SK-N-SH treated with all-trans-retinoic acid at 6 μM for 48 hours (cell line): ENCODE results near the gene CCR4.
A peak's percentile ranks its signal among the peaks of the same experiment; 100 is the strongest.
"Not testable (repeated sequence)": the region's sequence is repeated elsewhere in the genome, so short reads cannot be mapped to it uniquely, and the experiment has no call there.

Experiments used
- ATAC-seq: fragments of 200-7000 bp; cut with Tn5 transposase; 3 replicates; pipeline ENCODE4 v1.9.1; 2020; ENCODE audit warnings: mild to moderate bottlenecking, moderate library complexity
- BACH2 ChIP-seq: fragments of 250-450 bp; sonication (Bioruptor Pico); IDR thresholded peaks from 2 replicates; pipeline ENCODE4 v1.9.0; 2021; ENCODE audit warnings: mild to moderate bottlenecking, borderline replicate concordance
- CSDC2 ChIP-seq: fragments of 250-450 bp; sonication (Bioruptor Pico); IDR thresholded peaks from 2 replicates; pipeline ENCODE4 v1.5.0; 2020; ENCODE audit warnings: mild to moderate bottlenecking, moderate library complexity
- ESRRG ChIP-seq: fragments of 250-450 bp; sonication (Bioruptor Pico); IDR thresholded peaks from 2 replicates; pipeline ENCODE4 v1.6.1; 2021; ENCODE audit warnings: mild to moderate bottlenecking
- ISL1 ChIP-seq: fragments of 250-450 bp; sonication (Bioruptor Pico); IDR thresholded peaks from 2 replicates; pipeline ENCODE4 v2.1.2; 2022; ENCODE audit warnings: mild to moderate bottlenecking, moderate library complexity
- OSR1 ChIP-seq: fragments of 250-450 bp; sonication (Bioruptor Pico); IDR thresholded peaks from 2 replicates; pipeline ENCODE4 v1.8.0; 2022; ENCODE audit warnings: moderate library complexity, mild to moderate bottlenecking, inconsistent platforms
- PPARA ChIP-seq: fragments of 250-450 bp; sonication (Bioruptor Pico); IDR thresholded peaks from 2 replicates; pipeline ENCODE4 v1.5.0; 2020; ENCODE audit warnings: mild to moderate bottlenecking, borderline replicate concordance
- RARB ChIP-seq: fragments of 250-450 bp; sonication (Bioruptor Pico); IDR thresholded peaks from 2 replicates; pipeline ENCODE4 v1.8.0; 2021; ENCODE audit warnings: mild to moderate bottlenecking, moderate library complexity
- SNAI2 ChIP-seq: fragments of 250-450 bp; sonication (Bioruptor Pico); IDR thresholded peaks from 2 replicates; pipeline ENCODE4 v1.5.0; 2020; ENCODE audit warnings: mild to moderate bottlenecking, moderate library complexity
- TCF4 ChIP-seq: fragments of 250-450 bp; sonication (Bioruptor Pico); IDR thresholded peaks from 2 replicates; pipeline ENCODE4 v1.8.0; 2021; ENCODE audit warnings: mild to moderate bottlenecking, moderate library complexity, borderline replicate concordance
- TOX ChIP-seq: fragments of 250-450 bp; sonication (Bioruptor Pico); IDR thresholded peaks from 2 replicates; pipeline ENCODE4 v1.8.0; 2021; ENCODE audit warnings: mild to moderate bottlenecking, moderate library complexity, borderline replicate concordance
- ZC3H10 ChIP-seq: fragments of 250-450 bp; sonication (Bioruptor Pico); IDR thresholded peaks from 2 replicates; pipeline ENCODE4 v1.5.1; 2021; ENCODE audit warnings: mild to moderate bottlenecking, moderate library complexity
- ZFP3 ChIP-seq: fragments of 250-450 bp; sonication (Bioruptor Pico); IDR thresholded peaks from 2 replicates; pipeline ENCODE4 v1.5.0; 2020; ENCODE audit warnings: mild to moderate bottlenecking, moderate library complexity
- ZFP30 ChIP-seq: fragments of 450-650 bp; formaldehyde crosslinking; IDR thresholded peaks from 2 replicates; pipeline ENCODE4 v1.5.0; 2022; ENCODE audit warnings: mild to moderate bottlenecking, moderate library complexity
- ZNF565 ChIP-seq: fragments of 450-650 bp; formaldehyde crosslinking; conservative IDR thresholded peaks from 2 replicates; pipeline ENCODE4 v1.5.0; 2020; ENCODE audit warnings: low read depth, mild to moderate bottlenecking, moderate library complexity
- ZNF70 ChIP-seq: fragments of 450-650 bp; formaldehyde crosslinking; IDR thresholded peaks from 2 replicates; pipeline ENCODE4 v1.5.0; 2020; ENCODE audit warnings: mild to moderate bottlenecking, moderate library complexity
- ZNF8 ChIP-seq: fragments of 450-650 bp; formaldehyde crosslinking; IDR thresholded peaks from 2 replicates; pipeline ENCODE4 v1.5.0; 2020; ENCODE audit warnings: mild to moderate bottlenecking, moderate library complexity
- TF ChIP-seq, protein P1 (sequence below): fragments of 250-450 bp; sonication (Bioruptor Pico); IDR thresholded peaks from 2 replicates; pipeline ENCODE4 v1.5.1; 2020; ENCODE audit warnings: low read depth, mild to moderate bottlenecking, moderate library complexity
- TF ChIP-seq, protein P2 (sequence below): fragments of 250-450 bp; sonication (Bioruptor Pico); IDR thresholded peaks from 2 replicates; pipeline ENCODE4 v1.8.0; 2020; ENCODE audit warnings: mild to moderate bottlenecking, moderate library complexity, borderline replicate concordance
- TF ChIP-seq, protein P3 (sequence below): fragments of 250-450 bp; sonication (Bioruptor Pico); IDR thresholded peaks from 2 replicates; pipeline ENCODE4 v1.5.0; 2020; ENCODE audit warnings: mild to moderate bottlenecking, moderate library complexity
- TF ChIP-seq, protein P4 (sequence below): fragments of 250-450 bp; sonication (Bioruptor Pico); IDR thresholded peaks from 2 replicates; pipeline ENCODE4 v1.5.1; 2021; ENCODE audit warnings: mild to moderate bottlenecking, moderate library complexity

Gene CCR4

DNA sequence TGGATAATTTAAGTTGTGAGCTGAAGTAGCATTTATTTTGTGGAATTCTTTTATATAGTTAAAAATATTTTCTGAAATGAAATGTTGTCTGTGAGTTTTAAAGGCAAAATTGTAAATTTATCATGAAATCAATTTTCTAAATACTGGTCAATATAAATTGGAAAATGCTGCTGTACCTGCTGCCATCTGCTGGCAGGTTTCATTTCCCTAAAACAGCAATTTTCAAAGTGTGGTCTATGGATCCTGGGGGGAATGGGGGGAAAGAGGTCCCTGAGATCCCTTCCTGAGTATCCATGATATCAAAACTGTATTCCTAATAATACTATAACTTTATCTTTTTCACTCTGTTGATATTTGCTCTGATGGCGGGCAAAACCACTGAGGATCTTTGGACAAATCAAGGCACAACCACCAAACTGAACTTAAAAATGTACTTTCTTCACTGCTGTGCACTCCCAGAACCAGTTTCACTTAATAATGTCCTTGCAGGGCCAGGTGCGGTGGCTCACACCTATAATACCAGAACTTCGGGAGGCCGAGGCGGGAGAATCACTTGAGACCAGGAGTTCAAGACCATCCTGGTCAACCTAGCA lies 17.2 kb upstream of the CCR4 start:
- TF ChIP-seq ZFP3 (CRISPR knock-in tag): no peak
- TF ChIP-seq PPARA (CRISPR knock-in tag): no peak
- TF ChIP-seq, protein P1, sequence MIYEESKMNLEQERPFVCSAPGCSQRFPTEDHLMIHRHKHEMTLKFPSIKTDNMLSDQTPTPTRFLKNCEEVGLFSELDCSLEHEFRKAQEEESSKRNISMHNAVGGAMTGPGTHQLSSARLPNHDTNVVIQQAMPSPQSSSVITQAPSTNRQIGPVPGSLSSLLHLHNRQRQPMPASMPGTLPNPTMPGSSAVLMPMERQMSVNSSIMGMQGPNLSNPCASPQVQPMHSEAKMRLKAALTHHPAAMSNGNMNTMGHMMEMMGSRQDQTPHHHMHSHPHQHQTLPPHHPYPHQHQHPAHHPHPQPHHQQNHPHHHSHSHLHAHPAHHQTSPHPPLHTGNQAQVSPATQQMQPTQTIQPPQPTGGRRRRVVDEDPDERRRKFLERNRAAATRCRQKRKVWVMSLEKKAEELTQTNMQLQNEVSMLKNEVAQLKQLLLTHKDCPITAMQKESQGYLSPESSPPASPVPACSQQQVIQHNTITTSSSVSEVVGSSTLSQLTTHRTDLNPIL (CRISPR knock-in tag): no peak
- TF ChIP-seq TOX: no peak
- TF ChIP-seq TCF4: no peak
- no peak for TF ChIP-seq ISL1 (CRISPR knock-in tag)
- TF ChIP-seq ZNF70 (CRISPR knock-in tag): no peak
- TF ChIP-seq ZNF565 (CRISPR knock-in tag): no peak
- no peak for TF ChIP-seq OSR1 (CRISPR knock-in tag)
- TF ChIP-seq, protein P2, sequence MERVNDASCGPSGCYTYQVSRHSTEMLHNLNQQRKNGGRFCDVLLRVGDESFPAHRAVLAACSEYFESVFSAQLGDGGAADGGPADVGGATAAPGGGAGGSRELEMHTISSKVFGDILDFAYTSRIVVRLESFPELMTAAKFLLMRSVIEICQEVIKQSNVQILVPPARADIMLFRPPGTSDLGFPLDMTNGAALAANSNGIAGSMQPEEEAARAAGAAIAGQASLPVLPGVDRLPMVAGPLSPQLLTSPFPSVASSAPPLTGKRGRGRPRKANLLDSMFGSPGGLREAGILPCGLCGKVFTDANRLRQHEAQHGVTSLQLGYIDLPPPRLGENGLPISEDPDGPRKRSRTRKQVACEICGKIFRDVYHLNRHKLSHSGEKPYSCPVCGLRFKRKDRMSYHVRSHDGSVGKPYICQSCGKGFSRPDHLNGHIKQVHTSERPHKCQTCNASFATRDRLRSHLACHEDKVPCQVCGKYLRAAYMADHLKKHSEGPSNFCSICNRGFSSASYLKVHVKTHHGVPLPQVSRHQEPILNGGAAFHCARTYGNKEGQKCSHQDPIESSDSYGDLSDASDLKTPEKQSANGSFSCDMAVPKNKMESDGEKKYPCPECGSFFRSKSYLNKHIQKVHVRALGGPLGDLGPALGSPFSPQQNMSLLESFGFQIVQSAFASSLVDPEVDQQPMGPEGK: no peak
- no peak for TF ChIP-seq CSDC2 (CRISPR knock-in tag)
- no peak for TF ChIP-seq BACH2 (CRISPR knock-in tag)
- no peak for TF ChIP-seq ZC3H10 (CRISPR knock-in tag)
- TF ChIP-seq, protein P3, sequence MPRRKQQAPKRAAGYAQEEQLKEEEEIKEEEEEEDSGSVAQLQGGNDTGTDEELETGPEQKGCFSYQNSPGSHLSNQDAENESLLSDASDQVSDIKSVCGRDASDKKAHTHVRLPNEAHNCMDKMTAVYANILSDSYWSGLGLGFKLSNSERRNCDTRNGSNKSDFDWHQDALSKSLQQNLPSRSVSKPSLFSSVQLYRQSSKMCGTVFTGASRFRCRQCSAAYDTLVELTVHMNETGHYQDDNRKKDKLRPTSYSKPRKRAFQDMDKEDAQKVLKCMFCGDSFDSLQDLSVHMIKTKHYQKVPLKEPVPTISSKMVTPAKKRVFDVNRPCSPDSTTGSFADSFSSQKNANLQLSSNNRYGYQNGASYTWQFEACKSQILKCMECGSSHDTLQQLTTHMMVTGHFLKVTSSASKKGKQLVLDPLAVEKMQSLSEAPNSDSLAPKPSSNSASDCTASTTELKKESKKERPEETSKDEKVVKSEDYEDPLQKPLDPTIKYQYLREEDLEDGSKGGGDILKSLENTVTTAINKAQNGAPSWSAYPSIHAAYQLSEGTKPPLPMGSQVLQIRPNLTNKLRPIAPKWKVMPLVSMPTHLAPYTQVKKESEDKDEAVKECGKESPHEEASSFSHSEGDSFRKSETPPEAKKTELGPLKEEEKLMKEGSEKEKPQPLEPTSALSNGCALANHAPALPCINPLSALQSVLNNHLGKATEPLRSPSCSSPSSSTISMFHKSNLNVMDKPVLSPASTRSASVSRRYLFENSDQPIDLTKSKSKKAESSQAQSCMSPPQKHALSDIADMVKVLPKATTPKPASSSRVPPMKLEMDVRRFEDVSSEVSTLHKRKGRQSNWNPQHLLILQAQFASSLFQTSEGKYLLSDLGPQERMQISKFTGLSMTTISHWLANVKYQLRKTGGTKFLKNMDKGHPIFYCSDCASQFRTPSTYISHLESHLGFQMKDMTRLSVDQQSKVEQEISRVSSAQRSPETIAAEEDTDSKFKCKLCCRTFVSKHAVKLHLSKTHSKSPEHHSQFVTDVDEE (CRISPR knock-in tag): no peak
- TF ChIP-seq ZFP30 (CRISPR knock-in tag): no peak
- no peak for TF ChIP-seq ZNF8 (CRISPR knock-in tag)
- TF ChIP-seq RARB (CRISPR knock-in tag): no peak
- TF ChIP-seq, protein P4, sequence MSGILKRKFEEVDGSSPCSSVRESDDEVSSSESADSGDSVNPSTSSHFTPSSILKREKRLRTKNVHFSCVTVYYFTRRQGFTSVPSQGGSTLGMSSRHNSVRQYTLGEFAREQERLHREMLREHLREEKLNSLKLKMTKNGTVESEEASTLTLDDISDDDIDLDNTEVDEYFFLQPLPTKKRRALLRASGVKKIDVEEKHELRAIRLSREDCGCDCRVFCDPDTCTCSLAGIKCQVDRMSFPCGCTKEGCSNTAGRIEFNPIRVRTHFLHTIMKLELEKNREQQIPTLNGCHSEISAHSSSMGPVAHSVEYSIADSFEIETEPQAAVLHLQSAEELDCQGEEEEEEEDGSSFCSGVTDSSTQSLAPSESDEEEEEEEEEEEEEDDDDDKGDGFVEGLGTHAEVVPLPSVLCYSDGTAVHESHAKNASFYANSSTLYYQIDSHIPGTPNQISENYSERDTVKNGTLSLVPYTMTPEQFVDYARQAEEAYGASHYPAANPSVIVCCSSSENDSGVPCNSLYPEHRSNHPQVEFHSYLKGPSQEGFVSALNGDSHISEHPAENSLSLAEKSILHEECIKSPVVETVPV (CRISPR knock-in tag): no peak
- no peak for TF ChIP-seq ESRRG (CRISPR knock-in tag)
- TF ChIP-seq SNAI2 (CRISPR knock-in tag): no peak
- ATAC-seq: peak; percentile 63; the same call in 2 of the 3 replicates

DNA sequence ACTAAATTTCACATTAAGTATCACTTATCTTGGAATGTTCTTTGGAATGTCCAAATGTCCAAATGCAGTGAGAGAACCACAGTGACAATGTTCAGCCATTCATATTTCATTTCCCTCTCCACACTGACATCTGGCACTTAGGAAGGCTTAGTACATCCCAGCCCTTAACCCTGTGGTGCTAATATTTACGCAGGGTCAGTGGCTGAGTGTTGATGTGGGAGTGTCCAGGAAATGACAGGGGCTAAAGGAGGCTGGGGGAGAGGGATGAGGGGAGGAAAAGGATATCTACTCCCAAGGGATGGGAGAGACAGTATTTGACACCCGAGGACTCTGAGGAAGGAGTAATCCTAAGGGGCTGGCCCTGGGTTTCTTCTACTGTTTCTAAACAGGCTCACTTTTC lies 14.1 kb upstream of the CCR4 start:
- ATAC-seq: peak; percentile 38; the same call in 2 of the 3 replicates
- no peak for TF ChIP-seq ZNF70 (CRISPR knock-in tag)
- no peak for TF ChIP-seq ISL1 (CRISPR knock-in tag)
- TF ChIP-seq BACH2 (CRISPR knock-in tag): no peak
- no peak for TF ChIP-seq ZFP3 (CRISPR knock-in tag)
- no peak for TF ChIP-seq CSDC2 (CRISPR knock-in tag)
- TF ChIP-seq, protein P4 (CRISPR knock-in tag): no peak

DNA sequence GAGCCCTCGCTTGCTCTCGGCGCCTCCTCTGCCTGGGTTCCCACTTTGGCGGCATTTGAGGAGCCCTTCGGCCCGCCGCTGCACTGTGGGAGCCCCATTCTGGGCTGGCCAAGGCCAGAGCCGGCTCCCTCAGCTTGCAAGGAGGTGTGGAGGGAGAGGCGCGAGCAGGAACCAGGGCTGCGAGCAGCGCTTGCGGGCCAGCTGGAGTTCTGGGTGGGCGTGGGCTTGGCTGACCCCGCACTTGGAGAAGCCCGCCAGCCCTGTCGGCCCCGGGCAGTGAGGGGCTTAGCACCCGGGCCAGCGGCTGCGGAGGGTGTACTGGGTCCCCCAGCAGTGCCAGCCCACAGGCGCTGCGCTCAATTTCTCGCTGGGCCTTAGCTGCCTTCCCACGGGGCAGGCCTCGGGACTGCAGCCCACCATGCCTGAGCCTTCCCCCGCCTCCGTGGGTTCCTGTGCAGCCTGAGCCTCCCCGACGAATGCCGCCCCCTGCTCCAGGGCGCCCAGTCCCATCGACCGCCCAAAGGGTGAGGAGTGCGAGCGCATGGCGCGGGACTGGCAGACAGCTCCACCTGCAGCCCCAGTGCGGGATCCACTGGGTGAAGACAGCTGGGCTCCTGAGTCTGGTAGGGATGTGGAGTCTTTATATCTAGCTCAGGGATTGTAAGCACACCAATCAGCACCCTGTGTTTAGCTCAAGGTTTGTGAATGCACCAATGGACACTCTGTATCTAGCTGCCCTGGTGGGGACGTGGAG lies 11.7 kb upstream of the CCR4 start:
- ATAC-seq: not testable (repeated sequence)
